Activated gamma-delta T cell treated with Interleukin-2 at 50 U/mL for 16 hours (primary cell): Measurements from ENCODE around the gene DIP2C.
"Not testable (repeated sequence)": the region's sequence is repeated elsewhere in the genome, so short reads cannot be mapped to it uniquely, and the experiment has no call there.

Experiments used
- DNase-seq: peaks from one replicate; pipeline ENCODE4 v3.0.0-alpha.2; 2020

DIP2C gene

GRCh38 chr10:278707-279106 lies 410.8 kb downstream of the DIP2C start:
- no peak for DNase-seq

GRCh38 chr10:277963-278362 lies 411.5 kb downstream of the DIP2C start:
- DNase-seq = no peak

- no peak for DNase-seq
Observed at GRCh38 chr10:275680-276079, 413.8 kb downstream of the DIP2C start.

GRCh38 chr10:274866-275265 lies 414.6 kb downstream of the DIP2C start:
- DNase-seq = no peak

GRCh38 chr10:273088-273487 lies 416.4 kb downstream of the DIP2C start:
- no peak for DNase-seq

GRCh38 chr10:271722-272121 lies 417.7 kb downstream of the DIP2C start:
- DNase-seq = no peak

- DNase-seq = no peak
Observed at GRCh38 chr10:271201-271600, 418.3 kb downstream of the DIP2C start.

GRCh38 chr10:269440-270074 lies 419.9 kb downstream of the DIP2C start:
- no peak for DNase-seq

- no peak for DNase-seq
Observed at GRCh38 chr10:267705-268104, 421.8 kb downstream of the DIP2C start.

GRCh38 chr10:266974-267425 lies 422.5 kb downstream of the DIP2C start:
- DNase-seq = no peak

GRCh38 chr10:265816-266588 lies 423.5 kb downstream of the DIP2C start:
- DNase-seq = not testable (repeated sequence)

- DNase-seq = not testable (repeated sequence)
Observed at GRCh38 chr10:265074-265440, 424.4 kb downstream of the DIP2C start.

- DNase-seq = not testable (repeated sequence)
Observed at GRCh38 chr10:264160-265073, 425.1 kb downstream of the DIP2C start.

- DNase-seq = no peak
Observed at GRCh38 chr10:260819-261429, 428.5 kb downstream of the DIP2C start.

- DNase-seq = no peak
Observed at GRCh38 chr10:251982-252582, 437.4 kb downstream of the DIP2C start.

- no peak for DNase-seq
Observed at GRCh38 chr10:248307-248706, 441.2 kb downstream of the DIP2C start.

- DNase-seq = no peak
Observed at GRCh38 chr10:247480-247879, 442.0 kb downstream of the DIP2C start.

GRCh38 chr10:246431-246830 lies 443.0 kb downstream of the DIP2C start:
- DNase-seq = no peak

GRCh38 chr10:244227-244626 lies 445.2 kb downstream of the DIP2C start:
- DNase-seq = no peak

GRCh38 chr10:241966-242643 lies 447.4 kb downstream of the DIP2C start:
- DNase-seq = no peak

GRCh38 chr10:241451-241850 lies 448.0 kb downstream of the DIP2C start:
- DNase-seq = no peak

- no peak for DNase-seq
Observed at GRCh38 chr10:239109-239508, 450.4 kb downstream of the DIP2C start.
